MM.1S (cell line): Measurements from ENCODE around the gene TMEM219.

ENCODE experiments used
- DNase-seq: peaks from one replicate; pipeline ENCODE4 v3.0.0-alpha.2; 2015
- H2AFZ ChIP-seq: fragments of 300-600 bp; sonication (generic); 2 replicates; pipeline ENCODE4 v1.6.0; 2016; ENCODE audit warnings: antibody characterized with exemption, low read length
- H3F3A ChIP-seq: fragments of 300-600 bp; sonication (generic); 2 replicates; pipeline ENCODE4 v1.6.1; 2016; ENCODE audit warnings: mild to moderate bottlenecking, antibody characterized with exemption, low read length, moderate library complexity, mixed read lengths; ENCODE audit not compliant: insufficient read depth
- H3K27ac ChIP-seq: fragments of 300-600 bp; sonication (generic); 2 replicates; pipeline ENCODE4 v1.5.1; 2016; ENCODE audit warnings: mild to moderate bottlenecking, low read length
- H3K27me3 ChIP-seq: fragments of 300-600 bp; sonication (generic); replicated peaks from 2 replicates; pipeline ENCODE4 v1.6.0; 2016; ENCODE audit warnings: low read length; ENCODE audit not compliant: insufficient read depth
- H3K36me3 ChIP-seq: fragments of 300-600 bp; sonication (generic); replicated peaks from 2 replicates; pipeline ENCODE4 v1.6.1; 2016; ENCODE audit warnings: mild to moderate bottlenecking, low read length, mixed read lengths; ENCODE audit not compliant: insufficient read depth
- H3K4me1 ChIP-seq: fragments of 300-600 bp; sonication (generic); 2 replicates; pipeline ENCODE4 v1.6.1; 2016; ENCODE audit warnings: low read length, mixed read lengths
- H3K4me2 ChIP-seq: fragments of 300-600 bp; sonication (generic); 2 replicates; pipeline ENCODE4 v1.6.0; 2016; ENCODE audit warnings: low read depth, low read length
- H3K4me3 ChIP-seq: fragments of 300-600 bp; sonication (generic); 2 replicates; pipeline ENCODE4 v1.5.1; 2016; ENCODE audit warnings: low read length, mixed read lengths
- H3K79me2 ChIP-seq: fragments of 300-600 bp; sonication (generic); 2 replicates; pipeline ENCODE4 v1.6.1; 2016; ENCODE audit warnings: mixed run types, low read length, mixed read lengths
- H3K9ac ChIP-seq: fragments of 300-600 bp; sonication (generic); 2 replicates; pipeline ENCODE4 v1.6.1; 2016; ENCODE audit warnings: low read length, mixed read lengths
- H3K9me2 ChIP-seq: fragments of 300-600 bp; sonication (generic); replicated peaks from 2 replicates; pipeline ENCODE4 v1.6.1; 2016; ENCODE audit warnings: mild to moderate bottlenecking, low read length, mixed read lengths; ENCODE audit not compliant: insufficient read depth
- H3K9me3 ChIP-seq: fragments of 300-600 bp; sonication (generic); replicated peaks from 2 replicates; pipeline ENCODE4 v1.6.1; 2016; ENCODE audit warnings: mild to moderate bottlenecking, low read length, mixed read lengths; ENCODE audit not compliant: insufficient read depth
- H4K20me1 ChIP-seq: fragments of 300-600 bp; sonication (generic); 2 replicates; pipeline ENCODE4 v1.6.1; 2016; ENCODE audit warnings: mild to moderate bottlenecking, low read length, moderate library complexity, mixed read lengths; ENCODE audit not compliant: insufficient read depth
- EZH2 ChIP-seq: fragments of 300-600 bp; sonication (generic); optimal IDR thresholded peaks from 2 replicates; pipeline ENCODE3; 2017; ENCODE audit warnings: low read depth, mild to moderate bottlenecking, antibody characterized with exemption, low read length, mixed read lengths
- EZH2phosphoT487 ChIP-seq: fragments of 300-600 bp; sonication (generic); IDR thresholded peaks from 2 replicates; pipeline ENCODE4 v1.6.1; 2018; ENCODE audit warnings: antibody characterized with exemption, low read length
- TF ChIP-seq, protein P1 (sequence below): fragments of 300-600 bp; sonication (generic); IDR thresholded peaks from 2 replicates; pipeline ENCODE4 v1.5.1; 2016; ENCODE audit warnings: antibody characterized with exemption, low read length, mixed read lengths

Gene TMEM219

DNA sequence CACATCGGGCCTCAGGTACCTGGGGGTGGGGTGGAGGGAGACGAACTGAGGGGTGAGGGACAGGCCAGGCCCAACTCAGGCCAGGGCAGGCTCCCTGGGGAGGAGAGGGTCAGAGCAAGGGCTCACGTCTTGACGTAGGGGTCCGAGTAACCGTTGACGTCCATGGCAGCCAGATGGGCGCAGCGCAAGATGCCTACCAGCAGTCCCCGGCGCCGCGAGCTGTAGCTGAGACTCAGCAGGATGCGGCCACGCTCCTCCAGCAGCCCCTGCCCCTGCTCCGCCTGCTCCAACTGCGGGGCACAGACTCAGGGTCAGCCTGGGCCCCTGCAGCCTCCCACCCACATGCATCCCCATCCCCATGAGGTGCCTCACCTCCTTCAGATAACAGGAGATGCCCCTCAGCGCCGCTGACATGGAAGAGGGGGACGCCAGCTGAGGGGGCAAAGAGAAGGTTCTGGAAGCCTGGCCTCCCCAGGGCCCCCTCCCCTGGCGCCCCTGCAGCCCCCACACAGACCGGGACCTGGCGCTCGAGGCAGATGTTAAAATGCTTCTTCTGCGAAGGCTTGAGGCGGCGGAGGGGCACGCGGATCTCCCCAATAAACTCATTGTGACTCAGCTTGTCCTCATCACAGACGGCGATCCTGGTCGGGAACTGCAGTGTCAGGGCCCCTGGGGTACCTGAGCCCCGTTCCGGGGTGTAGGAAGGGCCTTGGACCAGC, 44.9 kb downstream of the TMEM219 start:
- no peaks in the 10 kb centered on the region for H4K20me1 ChIP-seq
- no peaks in the 10 kb centered on the region for H3K9me2 ChIP-seq
- DNase-seq: no peak
- TF ChIP-seq, protein P1, sequence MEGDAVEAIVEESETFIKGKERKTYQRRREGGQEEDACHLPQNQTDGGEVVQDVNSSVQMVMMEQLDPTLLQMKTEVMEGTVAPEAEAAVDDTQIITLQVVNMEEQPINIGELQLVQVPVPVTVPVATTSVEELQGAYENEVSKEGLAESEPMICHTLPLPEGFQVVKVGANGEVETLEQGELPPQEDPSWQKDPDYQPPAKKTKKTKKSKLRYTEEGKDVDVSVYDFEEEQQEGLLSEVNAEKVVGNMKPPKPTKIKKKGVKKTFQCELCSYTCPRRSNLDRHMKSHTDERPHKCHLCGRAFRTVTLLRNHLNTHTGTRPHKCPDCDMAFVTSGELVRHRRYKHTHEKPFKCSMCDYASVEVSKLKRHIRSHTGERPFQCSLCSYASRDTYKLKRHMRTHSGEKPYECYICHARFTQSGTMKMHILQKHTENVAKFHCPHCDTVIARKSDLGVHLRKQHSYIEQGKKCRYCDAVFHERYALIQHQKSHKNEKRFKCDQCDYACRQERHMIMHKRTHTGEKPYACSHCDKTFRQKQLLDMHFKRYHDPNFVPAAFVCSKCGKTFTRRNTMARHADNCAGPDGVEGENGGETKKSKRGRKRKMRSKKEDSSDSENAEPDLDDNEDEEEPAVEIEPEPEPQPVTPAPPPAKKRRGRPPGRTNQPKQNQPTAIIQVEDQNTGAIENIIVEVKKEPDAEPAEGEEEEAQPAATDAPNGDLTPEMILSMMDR: no peak
- TF ChIP-seq EZH2phosphoT487 (no peak), EZH2 (no peak)
- no peak overlapping the region for H3K27ac ChIP-seq
- H2AFZ ChIP-seq: no peak overlapping the region
- peaks cover 40% of the 10 kb centered on the region for H3K27me3 ChIP-seq
- H3K79me2 ChIP-seq: no peaks in the 10 kb centered on the region
- no peaks in the 10 kb centered on the region for H3K36me3 ChIP-seq
- no peak overlapping the region for H3K9ac ChIP-seq
- no peak overlapping the region for H3K4me3 ChIP-seq
- no peaks in the 10 kb centered on the region for H3F3A ChIP-seq
- no peaks in the 10 kb centered on the region for H3K4me1 ChIP-seq
- no peak overlapping the region for H3K4me2 ChIP-seq
- H3K9me3 ChIP-seq: no peaks in the 10 kb centered on the region

DNA sequence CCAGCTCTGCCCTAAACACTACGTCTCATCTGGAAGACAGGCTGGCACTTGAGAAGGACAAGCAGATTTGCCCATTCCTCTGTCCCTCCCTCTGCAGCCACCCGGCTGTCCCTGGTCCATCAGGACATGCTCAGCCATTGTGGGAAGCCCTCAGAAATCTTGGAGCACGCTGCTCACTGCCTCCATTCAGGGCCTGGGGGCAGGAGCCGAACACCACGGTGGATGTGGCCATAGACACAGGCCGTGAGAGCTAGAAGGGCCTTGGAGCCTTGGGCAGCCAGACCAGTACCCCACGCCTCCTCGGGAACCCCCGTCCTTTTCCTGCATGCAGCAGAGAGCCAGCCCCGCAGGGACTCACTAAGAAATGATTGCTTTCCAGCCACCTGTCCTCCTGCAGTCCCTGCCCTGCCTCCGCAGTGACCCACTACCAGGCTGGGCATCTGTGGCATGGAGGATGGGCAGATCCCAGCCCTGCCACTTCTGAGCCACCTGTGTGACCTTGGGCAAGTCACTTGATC, 45.6 kb downstream of the TMEM219 start:
- H3K79me2 ChIP-seq: no peaks in the 10 kb centered on the region
- no peak overlapping the region for H2AFZ ChIP-seq
- H3K27ac ChIP-seq: no peak overlapping the region
- H3K9ac ChIP-seq: no peak overlapping the region
- no peaks in the 10 kb centered on the region for H3K9me2 ChIP-seq
- H3K27me3 ChIP-seq: peaks cover 46% of the 10 kb centered on the region
- no peak for DNase-seq
- H3K4me2 ChIP-seq: no peak overlapping the region
- no peaks in the 10 kb centered on the region for H3K36me3 ChIP-seq
- TF ChIP-seq, protein P1: no peak
- TF ChIP-seq EZH2 (no peak), EZH2phosphoT487 (no peak)
- no peak overlapping the region for H3K4me3 ChIP-seq
- no peaks in the 10 kb centered on the region for H4K20me1 ChIP-seq
- H3F3A ChIP-seq: no peaks in the 10 kb centered on the region
- H3K4me1 ChIP-seq: no peaks in the 10 kb centered on the region
- H3K9me3 ChIP-seq: no peaks in the 10 kb centered on the region

DNA sequence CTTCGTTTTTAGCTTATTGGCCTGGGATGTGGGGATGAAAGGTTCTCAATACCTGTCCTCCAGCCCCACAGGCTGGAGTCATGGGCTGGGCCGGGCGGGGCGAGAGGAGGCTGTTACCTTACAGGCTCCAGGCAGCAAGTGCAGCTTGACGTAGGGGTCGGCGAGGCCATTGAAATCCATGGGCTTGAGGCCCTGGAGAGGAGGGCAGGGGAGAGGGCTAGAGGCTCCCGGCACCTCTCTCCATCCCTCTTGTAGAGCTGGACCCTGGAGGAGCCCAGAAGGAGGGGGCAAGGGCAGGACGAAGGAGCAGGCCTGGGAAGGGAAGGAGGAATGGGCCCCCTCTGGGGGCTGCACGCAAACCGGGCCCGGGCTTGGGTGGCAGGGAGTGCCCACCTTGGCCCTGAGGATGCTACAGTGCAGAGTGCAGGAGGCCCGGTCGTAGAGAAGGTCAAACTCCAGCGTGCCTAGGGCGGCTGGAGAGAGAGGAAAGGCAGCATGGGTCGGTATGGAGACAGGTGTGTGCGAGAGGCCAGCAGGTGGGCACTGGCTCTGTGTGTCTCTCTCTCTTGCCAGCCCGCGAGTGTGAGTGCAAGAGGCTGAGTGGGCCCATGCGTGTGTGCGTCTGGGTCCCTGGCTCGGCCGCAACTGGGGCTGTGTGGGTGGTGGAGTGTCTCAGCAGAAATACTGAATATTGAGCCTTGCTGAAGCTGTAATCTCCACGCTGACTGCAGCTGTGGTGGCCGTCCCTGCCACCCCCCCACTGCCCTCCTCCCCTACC, 47.4 kb downstream of the TMEM219 start:
- Histone ChIP-seq H3K27me3 (peaks cover 55% of the 10 kb centered on the region), H3K9me2 (no peaks in the 10 kb centered on the region), H3K9ac (no peak overlapping the region), H3K4me3 (no peak overlapping the region), H3K27ac (no peak overlapping the region), H3K4me2 (no peak overlapping the region), H3K79me2 (no peaks in the 10 kb centered on the region), H4K20me1 (no peaks in the 10 kb centered on the region), H3K9me3 (no peaks in the 10 kb centered on the region), H3K36me3 (no peaks in the 10 kb centered on the region), H3F3A (no peaks in the 10 kb centered on the region), H3K4me1 (no peaks in the 10 kb centered on the region), H2AFZ (no peak overlapping the region)
- TF ChIP-seq EZH2phosphoT487: no peak
- TF ChIP-seq EZH2: no peak
- TF ChIP-seq, protein P1: no peak
- DNase-seq: no peak
